WTC11 (cell line): ENCODE results near the gene PPP1CA.

Experiments used
- CTCF ChIP-seq: fragments of 200-600 bp; IDR thresholded peaks from 2 replicates; pipeline ENCODE4 v1.8.0; 2022; ENCODE audit warnings: antibody characterized with exemption
- MAX ChIP-seq: sonication (generic); formaldehyde crosslinking; IDR thresholded peaks from 2 replicates; pipeline ENCODE4 v1.8.0; 2022; ENCODE audit warnings: mild to moderate bottlenecking, missing genetic modification reagents
- TF ChIP-seq, protein P1 (sequence below): sonication (generic); formaldehyde crosslinking; conservative IDR thresholded peaks from 2 replicates; pipeline ENCODE4 v1.8.1; 2023; ENCODE audit warnings: mild to moderate bottlenecking, low read depth, missing genetic modification reagents, moderate library complexity

DNA sequence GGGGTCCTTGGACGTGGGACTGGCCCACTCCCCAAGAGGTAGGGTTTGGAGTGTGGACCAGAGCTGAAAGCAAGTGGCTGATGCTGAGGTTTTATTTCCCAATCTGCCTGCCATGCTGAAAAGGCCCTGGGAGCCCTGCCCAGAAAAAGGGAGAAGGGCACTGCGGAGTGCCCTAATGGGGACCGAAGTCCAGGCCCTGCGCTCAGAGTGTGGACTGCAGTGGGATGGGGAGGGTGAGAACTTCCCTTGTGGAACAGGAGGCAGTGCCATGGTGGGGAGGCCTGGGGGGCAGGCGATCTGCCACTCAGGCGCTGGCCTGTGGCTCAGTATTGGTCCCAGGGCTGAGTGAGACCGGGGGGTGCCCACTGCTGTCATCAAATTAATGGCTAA is 46.6 kb upstream of the PPP1CA start:
- TF ChIP-seq CTCF: no peak
- TF ChIP-seq, protein P1, sequence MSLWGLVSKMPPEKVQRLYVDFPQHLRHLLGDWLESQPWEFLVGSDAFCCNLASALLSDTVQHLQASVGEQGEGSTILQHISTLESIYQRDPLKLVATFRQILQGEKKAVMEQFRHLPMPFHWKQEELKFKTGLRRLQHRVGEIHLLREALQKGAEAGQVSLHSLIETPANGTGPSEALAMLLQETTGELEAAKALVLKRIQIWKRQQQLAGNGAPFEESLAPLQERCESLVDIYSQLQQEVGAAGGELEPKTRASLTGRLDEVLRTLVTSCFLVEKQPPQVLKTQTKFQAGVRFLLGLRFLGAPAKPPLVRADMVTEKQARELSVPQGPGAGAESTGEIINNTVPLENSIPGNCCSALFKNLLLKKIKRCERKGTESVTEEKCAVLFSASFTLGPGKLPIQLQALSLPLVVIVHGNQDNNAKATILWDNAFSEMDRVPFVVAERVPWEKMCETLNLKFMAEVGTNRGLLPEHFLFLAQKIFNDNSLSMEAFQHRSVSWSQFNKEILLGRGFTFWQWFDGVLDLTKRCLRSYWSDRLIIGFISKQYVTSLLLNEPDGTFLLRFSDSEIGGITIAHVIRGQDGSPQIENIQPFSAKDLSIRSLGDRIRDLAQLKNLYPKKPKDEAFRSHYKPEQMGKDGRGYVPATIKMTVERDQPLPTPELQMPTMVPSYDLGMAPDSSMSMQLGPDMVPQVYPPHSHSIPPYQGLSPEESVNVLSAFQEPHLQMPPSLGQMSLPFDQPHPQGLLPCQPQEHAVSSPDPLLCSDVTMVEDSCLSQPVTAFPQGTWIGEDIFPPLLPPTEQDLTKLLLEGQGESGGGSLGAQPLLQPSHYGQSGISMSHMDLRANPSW (CRISPR knock-in tag): no peak
- no peak for TF ChIP-seq MAX (CRISPR knock-in tag)
